HepG2 (cell line): ENCODE data around the gene PRM2. TPM values are rescaled to one million over a fixed set of nuclear protein-coding genes. Genes with fewer than 3 reads are reported as not detected.
A peak's percentile ranks its signal among the peaks of the same experiment; 100 is the strongest.

ENCODE experiments used
- DMTF1 ChIP-seq: sonication (generic); formaldehyde crosslinking; IDR thresholded peaks from 2 replicates; pipeline ENCODE4 v1.4.0; 2020; ENCODE audit warnings: mild to moderate bottlenecking, missing genetic modification reagents
- KIAA2018 ChIP-seq: sonication (generic); formaldehyde crosslinking; IDR thresholded peaks from 2 replicates; pipeline ENCODE4 v1.5.0; 2020; ENCODE audit warnings: mild to moderate bottlenecking, missing genetic modification reagents, borderline replicate concordance
- RBFOX2 ChIP-seq: fragments of 200-400 bp; formaldehyde crosslinking; IDR thresholded peaks from 2 replicates; pipeline ENCODE4 v1.6.1; 2017; ENCODE audit warnings: low read depth, mild to moderate bottlenecking, low read length
- RBM22 ChIP-seq: fragments of 200-400 bp; formaldehyde crosslinking; optimal IDR thresholded peaks from 2 replicates; pipeline ENCODE3; 2017; ENCODE audit warnings: mild to moderate bottlenecking, low read length, moderate library complexity
- ZFAT ChIP-seq: sonication (generic); formaldehyde crosslinking; conservative IDR thresholded peaks from 2 replicates; pipeline ENCODE4 v1.8.1; 2023; ENCODE audit warnings: missing genetic modification reagents, inconsistent platforms
- ZNF460 ChIP-seq: sonication (generic); formaldehyde crosslinking; IDR thresholded peaks from 2 replicates; pipeline ENCODE4 v1.5.1; 2020; ENCODE audit warnings: missing genetic modification reagents, mild to moderate bottlenecking, borderline replicate concordance
- polyA plus RNA-seq, 8 experiments: library from polyadenylated mRNA; depleted of rRNA in 3 of 8; stranded (reverse) in 7 of 8; unstranded in 1 of 8; fragments of >200 nt; fragmentation: Illumina TruSeq in 4 of 8; extraction: Trizol in 4 of 8; gene quantifications; 2 replicates each; pipeline versions ENCODE4 v1.2.1 to v1.2.3, GENCODE V29; 2011 to 2016; ENCODE audit warnings: low read depth in 4 of 8, missing spikeins in 1 of 8, mixed read lengths in 1 of 8; ENCODE audit not compliant: insufficient read depth in 1 of 8
- total RNA-seq, 5 experiments: library from RNA; depleted of rRNA; stranded (reverse); fragments of >200 nt; fragmentation: Illumina TruSeq; extraction: Trizol; gene quantifications; 2 replicates each; pipeline ENCODE4 v1.2.3, GENCODE V29; 2016; ENCODE audit warnings: low read depth in 1 of 5
- TF ChIP-seq, protein P1 (sequence below): sonication (generic); formaldehyde crosslinking; IDR thresholded peaks from 2 replicates; pipeline ENCODE4 v1.5.0; 2020; ENCODE audit warnings: mild to moderate bottlenecking, missing genetic modification reagents
- TF ChIP-seq, protein P2 (sequence below): IDR thresholded peaks from 2 replicates; pipeline ENCODE4 v1.6.1; 2012; ENCODE audit warnings: low read length, improper control_type of control experiment

PRM2 gene
- total and polyA plus RNA-seq, 2 of the 13 experiments (the other 11 are each of a cell fraction or from before 2014, with no cell fraction given), result 0.54 TPM; not detected in 1

DNA sequence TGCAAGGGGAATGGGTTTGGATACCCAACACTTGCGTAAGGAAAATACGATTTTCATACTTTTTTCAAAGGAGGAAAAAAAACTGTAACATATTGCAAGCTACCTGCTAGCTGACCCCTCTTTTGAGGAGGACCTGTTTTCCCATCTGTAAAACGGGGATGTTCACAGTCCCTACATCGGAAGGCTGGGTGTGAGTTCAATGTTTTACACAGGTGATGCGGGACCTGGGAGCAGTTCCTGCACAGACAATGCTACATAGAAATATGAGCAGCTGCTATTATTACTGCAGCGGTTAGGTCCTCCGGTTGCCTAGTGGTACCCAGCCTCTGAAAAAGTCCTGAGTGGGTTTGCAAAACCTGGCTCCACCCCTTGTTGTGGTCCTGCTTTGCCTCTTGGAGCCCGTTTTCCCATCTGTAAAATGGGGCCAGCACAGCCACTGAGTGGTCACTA, 23.8 kb downstream of the PRM2 start (continued):
- no peak for TF ChIP-seq KIAA2018 (CRISPR knock-in tag)
- no peak for TF ChIP-seq DMTF1 (CRISPR knock-in tag)
- 0 out of 2 replicates have a peak, but pooled peaks have one; percentile 19 for TF ChIP-seq RBFOX2
- TF ChIP-seq, protein P1, sequence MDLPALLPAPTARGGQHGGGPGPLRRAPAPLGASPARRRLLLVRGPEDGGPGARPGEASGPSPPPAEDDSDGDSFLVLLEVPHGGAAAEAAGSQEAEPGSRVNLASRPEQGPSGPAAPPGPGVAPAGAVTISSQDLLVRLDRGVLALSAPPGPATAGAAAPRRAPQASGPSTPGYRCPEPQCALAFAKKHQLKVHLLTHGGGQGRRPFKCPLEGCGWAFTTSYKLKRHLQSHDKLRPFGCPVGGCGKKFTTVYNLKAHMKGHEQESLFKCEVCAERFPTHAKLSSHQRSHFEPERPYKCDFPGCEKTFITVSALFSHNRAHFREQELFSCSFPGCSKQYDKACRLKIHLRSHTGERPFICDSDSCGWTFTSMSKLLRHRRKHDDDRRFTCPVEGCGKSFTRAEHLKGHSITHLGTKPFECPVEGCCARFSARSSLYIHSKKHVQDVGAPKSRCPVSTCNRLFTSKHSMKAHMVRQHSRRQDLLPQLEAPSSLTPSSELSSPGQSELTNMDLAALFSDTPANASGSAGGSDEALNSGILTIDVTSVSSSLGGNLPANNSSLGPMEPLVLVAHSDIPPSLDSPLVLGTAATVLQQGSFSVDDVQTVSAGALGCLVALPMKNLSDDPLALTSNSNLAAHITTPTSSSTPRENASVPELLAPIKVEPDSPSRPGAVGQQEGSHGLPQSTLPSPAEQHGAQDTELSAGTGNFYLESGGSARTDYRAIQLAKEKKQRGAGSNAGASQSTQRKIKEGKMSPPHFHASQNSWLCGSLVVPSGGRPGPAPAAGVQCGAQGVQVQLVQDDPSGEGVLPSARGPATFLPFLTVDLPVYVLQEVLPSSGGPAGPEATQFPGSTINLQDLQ, result no peak
- no peak for TF ChIP-seq RBM22
- TF ChIP-seq, protein P2, sequence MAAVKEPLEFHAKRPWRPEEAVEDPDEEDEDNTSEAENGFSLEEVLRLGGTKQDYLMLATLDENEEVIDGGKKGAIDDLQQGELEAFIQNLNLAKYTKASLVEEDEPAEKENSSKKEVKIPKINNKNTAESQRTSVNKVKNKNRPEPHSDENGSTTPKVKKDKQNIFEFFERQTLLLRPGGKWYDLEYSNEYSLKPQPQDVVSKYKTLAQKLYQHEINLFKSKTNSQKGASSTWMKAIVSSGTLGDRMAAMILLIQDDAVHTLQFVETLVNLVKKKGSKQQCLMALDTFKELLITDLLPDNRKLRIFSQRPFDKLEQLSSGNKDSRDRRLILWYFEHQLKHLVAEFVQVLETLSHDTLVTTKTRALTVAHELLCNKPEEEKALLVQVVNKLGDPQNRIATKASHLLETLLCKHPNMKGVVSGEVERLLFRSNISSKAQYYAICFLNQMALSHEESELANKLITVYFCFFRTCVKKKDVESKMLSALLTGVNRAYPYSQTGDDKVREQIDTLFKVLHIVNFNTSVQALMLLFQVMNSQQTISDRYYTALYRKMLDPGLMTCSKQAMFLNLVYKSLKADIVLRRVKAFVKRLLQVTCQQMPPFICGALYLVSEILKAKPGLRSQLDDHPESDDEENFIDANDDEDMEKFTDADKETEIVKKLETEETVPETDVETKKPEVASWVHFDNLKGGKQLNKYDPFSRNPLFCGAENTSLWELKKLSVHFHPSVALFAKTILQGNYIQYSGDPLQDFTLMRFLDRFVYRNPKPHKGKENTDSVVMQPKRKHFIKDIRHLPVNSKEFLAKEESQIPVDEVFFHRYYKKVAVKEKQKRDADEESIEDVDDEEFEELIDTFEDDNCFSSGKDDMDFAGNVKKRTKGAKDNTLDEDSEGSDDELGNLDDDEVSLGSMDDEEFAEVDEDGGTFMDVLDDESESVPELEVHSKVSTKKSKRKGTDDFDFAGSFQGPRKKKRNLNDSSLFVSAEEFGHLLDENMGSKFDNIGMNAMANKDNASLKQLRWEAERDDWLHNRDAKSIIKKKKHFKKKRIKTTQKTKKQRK, result no peak
- no peak for TF ChIP-seq ZFAT (CRISPR knock-in tag)
- no peak for TF ChIP-seq ZNF460 (CRISPR knock-in tag)
